Thyroid gland (tissue), 4 donors: ENCODE data around the gene MAP3K9.

Source experiments
- CTCF ChIP-seq, 6 experiments: fragments of 200-600 bp in 3 of 6; fragments of 450-650 bp in 3 of 6; sonication (generic) in 3 of 6; IDR thresholded peaks; one replicate each; pipeline ENCODE4 v1.5.1; 2016 to 2019; ENCODE audit warnings: antibody characterized with exemption in 6 of 6, mild to moderate bottlenecking in 2 of 6, inconsistent platforms in 1 of 6, moderate library complexity in 1 of 6
- POLR2A ChIP-seq, 2 donors: fragments of 450-650 bp; IDR thresholded peaks; one replicate each; pipeline ENCODE4 v1.6.1; 2017; ENCODE audit warnings: antibody characterized with exemption in 2 of 2, mild to moderate bottlenecking in 2 of 2, moderate library complexity in 1 of 2

- TF ChIP-seq CTCF (IDR thresholded peaks at IDR 0.05) (no peak), POLR2A (IDR thresholded peaks at IDR 0.05) (no peak)
Observed at GRCh38 chr14:70721542-70721941, 87.8 kb downstream of the MAP3K9 start.
